Esophagus muscularis mucosa (tissue), 4 donors: ENCODE measurements around the gene SLCO2B1.

Experiments
- CTCF ChIP-seq, 3 experiments: fragments of 200-600 bp in 2 of 3; fragments of 450-650 bp in 1 of 3; sonication (generic) in 2 of 3; IDR thresholded peaks; one replicate each; pipeline ENCODE4 v1.5.1; 2017 to 2019; ENCODE audit warnings: antibody characterized with exemption in 3 of 3, mild to moderate bottlenecking in 2 of 3, moderate library complexity in 1 of 3
- EP300 ChIP-seq: sonication (generic); formaldehyde crosslinking; IDR thresholded peaks from one replicate; pipeline ENCODE4 v1.6.1; 2017; ENCODE audit warnings: antibody characterized with exemption
- POLR2A ChIP-seq: fragments of 450-650 bp; IDR thresholded peaks from one replicate; pipeline ENCODE4 v1.6.1; 2017; ENCODE audit warnings: antibody characterized with exemption, moderate library complexity, mild to moderate bottlenecking, low read depth
- POLR2AphosphoS5 ChIP-seq, 2 donors: sonication (generic); formaldehyde crosslinking; IDR thresholded peaks; one replicate each; pipeline ENCODE4 v1.6.1; 2017; ENCODE audit warnings: antibody characterized with exemption in 2 of 2

- TF ChIP-seq CTCF (IDR thresholded peaks at IDR 0.05) (no peak), POLR2A (no peak), POLR2AphosphoS5 (IDR thresholded peaks at IDR 0.05) (no peak), EP300 (no peak)
Observed at GRCh38 chr11:75141166-75141565, 9.7 kb upstream of the SLCO2B1 start.
